Smooth muscle cell of the brain vasculature (primary cell): ENCODE data around the gene ARF4.
"Not testable (repeated sequence)": the region's sequence is repeated elsewhere in the genome, so short reads cannot be mapped to it uniquely, and the experiment has no call there.

Experiments
- DNase-seq: peaks from one replicate; pipeline ENCODE4 v3.0.0-alpha.2; 2012; ENCODE audit warnings: low read depth, low spot score

Gene ARF4

DNA sequence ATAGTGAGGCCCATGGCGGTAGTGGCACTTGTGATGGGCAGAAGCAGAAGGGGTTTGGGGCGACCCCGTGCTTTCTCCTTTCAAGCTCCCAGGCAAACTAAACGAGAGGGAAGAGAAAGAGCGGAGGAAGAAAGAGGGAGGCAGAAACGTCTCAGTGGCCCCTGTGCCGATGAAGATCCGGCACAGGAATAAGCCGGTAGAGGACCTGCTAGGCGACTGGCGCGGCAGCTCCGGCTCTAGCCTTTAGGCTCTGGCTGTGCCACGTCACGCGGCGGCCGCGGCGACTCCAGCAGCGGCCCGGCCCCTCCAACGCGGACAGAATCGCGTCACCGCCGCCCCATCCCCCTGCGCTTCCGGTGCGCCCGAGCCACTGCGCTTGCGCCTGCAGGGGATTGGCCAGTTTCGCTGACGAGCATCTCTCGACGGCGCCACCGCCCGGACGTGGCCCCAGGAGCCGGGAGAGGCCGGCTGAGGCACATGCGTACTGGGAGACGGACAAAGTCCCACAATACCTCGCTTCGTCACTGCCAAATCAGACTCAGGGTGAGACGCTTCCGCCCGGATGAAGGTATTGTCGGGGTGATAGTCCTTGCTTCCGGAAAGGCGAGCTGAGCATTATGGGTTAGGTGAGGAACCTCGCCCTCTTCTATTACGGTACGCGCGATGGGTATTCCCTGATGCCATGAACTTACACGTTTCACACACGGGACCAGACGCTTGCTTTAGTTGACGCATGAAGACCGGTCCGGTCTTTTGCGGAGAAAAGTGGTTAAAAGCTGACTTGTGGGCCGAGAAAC is at the start of gene ARF4:
ARF4 (minus strand) TSS at position 218 of the 797 bp plus-strand sequence; CDS start at position 14, 204 bp downstream.
- DNase-seq, result peak; percentile 99

- DNase-seq, result peak; percentile 2
Observed at GRCh38 chr3:57646723-57647122, 49.6 kb upstream of the ARF4 start.

DNA sequence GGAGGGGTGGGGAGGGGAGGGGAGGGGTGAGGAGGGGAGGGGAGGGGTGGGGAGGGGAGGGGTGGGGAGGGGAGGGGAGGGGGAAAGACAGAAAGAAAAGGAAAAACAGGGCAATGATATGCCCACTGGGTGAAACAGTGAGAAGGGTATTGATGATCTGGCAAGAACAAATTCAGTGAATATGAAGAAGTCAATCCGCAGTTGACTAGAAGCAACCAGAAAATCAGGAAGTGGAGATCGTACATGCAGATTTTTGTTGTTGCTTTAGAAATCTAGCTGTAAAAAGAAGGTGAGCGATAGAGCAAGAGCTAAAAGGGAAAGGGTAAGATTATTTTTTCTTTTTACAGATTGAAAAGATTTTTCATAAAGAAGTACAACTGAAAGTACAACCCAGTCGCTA is 47.6 kb upstream of the ARF4 start:
- DNase-seq, result no peak

- DNase-seq, result no peak
Observed at GRCh38 chr3:57637391-57637790, 40.2 kb upstream of the ARF4 start.

DNA sequence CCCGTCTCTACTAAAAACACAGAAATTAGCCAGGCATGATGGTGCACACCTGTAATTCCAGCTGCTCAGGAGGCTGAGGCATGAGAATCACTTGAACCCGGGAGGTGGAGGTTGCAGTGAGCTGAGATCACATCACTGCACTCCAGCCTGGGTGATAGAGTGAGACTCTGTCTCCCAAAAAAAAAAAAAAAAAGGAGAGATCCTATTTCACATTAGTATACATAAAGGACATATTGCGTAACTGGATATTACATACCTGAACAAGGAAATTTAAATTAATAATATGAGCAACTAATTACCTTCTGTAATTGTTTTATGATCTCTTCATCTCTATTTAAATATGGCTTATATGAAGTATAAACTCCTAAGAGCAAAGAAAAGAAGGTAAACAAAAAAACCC is 37.1 kb upstream of the ARF4 start:
- not testable (repeated sequence) for DNase-seq

DNA sequence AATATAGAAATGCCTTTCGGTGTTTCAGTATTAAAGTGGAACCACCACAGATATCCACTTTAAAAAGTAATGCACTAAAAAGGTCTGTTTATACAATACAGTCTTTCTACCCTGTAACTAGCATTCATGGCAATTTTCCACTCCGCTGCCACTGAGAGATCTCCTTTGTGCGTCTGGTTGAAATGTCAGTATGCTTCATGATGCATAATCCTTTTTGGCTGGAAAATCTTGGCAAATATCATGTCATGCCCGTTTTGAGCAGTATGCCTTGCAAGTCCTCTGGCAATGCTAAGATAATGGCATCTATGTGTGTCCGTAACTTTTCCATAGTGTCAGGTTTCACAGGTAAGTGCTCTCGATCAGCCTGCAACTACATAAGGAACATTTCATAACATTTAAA is 30.8 kb upstream of the ARF4 start:
- DNase-seq, result no peak

DNA sequence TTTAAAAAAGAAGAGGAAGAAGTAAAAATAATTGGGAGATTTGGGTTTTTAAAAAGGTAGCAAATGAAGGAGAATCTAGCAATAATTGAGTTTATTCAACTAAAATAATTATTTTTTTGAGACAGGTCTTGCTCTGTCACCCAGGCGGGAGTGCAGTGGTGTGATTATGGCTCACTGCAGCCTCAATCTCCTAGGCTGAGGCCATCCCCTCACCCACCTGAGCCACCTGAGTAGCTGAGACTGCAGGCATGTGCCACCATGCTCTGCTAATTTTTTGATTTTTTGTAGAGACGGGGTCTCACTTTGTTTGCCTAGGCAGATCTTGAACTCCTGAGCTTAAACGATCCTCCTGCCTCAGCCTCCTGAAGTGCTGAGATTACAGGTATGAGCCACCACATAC is 27.7 kb upstream of the ARF4 start:
- no peak for DNase-seq

GRCh38 chr3:57622362-57622761 is 25.2 kb upstream of the ARF4 start:
- DNase-seq, result no peak

GRCh38 chr3:57617739-57618138 is 20.6 kb upstream of the ARF4 start:
- no peak for DNase-seq

- no peak for DNase-seq
Observed at GRCh38 chr3:57616233-57616632, 19.1 kb upstream of the ARF4 start.

DNA sequence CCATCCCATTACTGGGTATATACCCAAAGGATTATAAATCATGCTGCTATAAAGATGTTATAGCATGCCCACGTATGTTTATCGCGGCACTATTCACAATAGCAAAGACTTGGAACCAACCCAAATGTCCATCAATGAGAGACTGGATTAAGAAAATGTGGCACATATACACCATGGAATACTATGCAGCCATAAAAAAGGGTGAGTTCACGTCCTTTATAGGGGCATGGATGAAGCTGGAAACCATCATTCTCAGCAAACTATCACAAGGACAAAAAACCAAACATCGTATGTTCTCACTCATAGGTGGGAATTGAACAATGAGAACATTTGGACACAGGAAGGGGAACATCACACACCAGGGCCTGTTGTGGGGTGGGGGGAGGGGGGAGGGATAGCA is 14.7 kb upstream of the ARF4 start:
- not testable (repeated sequence) for DNase-seq

DNA sequence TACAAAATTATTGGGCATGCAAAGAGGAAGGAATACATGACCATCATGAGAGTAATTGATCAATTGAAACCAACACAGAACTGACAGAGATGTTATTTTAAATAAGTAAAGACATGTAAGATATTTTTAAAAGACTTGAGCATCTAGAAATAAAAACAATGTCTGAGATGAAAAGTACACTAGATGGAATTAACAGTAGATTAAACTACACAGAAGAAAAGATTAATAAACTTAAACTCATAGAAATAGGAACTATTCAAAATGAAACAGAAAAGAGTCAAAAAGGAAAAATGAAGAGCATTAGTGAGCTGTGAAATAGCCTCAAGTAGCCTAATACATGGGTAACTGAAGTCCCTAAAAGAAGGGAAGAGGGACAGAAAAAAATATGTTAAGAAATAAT is 8.5 kb upstream of the ARF4 start:
- DNase-seq, result no peak

- DNase-seq, result no peak
Observed at GRCh38 chr3:57604971-57605370, 7.8 kb upstream of the ARF4 start.

GRCh38 chr3:57600195-57600594 is 3.1 kb upstream of the ARF4 start:
- no peak for DNase-seq

- no peak for DNase-seq
Observed at GRCh38 chr3:57598765-57599360, 1.7 kb upstream of the ARF4 start.

DNA sequence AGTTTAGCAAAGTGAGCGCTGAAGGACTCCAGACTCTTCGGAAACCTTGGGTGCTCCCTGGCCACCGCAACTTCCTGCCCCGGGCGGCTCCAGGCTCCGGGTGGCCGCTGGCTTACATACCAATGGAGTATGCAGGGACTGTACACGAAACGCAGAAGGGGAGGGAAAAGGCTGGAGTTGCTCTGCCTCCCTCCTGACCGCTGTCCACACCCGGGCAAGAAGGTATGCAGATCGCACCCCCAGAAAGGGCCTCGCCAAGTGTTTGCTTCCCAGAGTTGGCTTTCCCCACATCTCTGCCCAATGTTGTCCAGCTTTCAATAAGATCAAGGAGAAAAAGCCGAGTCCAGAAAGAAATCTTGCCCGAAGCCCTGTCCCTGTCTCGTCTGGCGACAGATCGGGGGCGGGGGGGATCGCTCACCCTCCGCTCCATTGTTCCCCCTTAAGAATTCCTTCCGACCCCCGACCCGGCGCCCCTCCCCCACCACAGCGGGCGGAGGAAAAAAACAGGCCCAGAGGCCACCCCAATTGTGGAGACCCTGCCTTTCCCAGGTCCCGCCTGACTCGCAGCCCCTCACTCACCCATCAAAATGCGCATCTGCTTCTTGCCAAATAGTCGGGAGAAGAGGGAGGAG is 533 bp downstream of the ARF4 start:
- peak; percentile 57 for DNase-seq

DNA sequence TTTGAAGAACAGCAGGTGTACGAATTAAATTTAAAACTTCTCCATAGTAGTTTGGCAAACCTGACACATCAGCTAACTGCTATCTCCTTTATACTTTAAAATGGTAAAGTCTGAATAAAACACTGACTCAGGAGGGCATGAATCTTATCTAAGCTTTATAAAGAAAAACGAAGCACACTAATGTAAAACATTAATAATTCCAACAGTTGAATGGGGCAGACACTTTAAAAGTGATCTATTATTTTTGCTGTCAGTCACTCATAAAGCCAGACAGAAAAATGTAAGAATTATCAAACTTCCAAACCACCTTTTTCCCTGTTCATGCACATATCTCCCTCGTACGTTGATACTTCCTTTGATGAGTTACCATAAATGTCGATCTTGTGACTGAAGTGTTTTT is 2.6 kb downstream of the ARF4 start:
- no peak for DNase-seq

DNA sequence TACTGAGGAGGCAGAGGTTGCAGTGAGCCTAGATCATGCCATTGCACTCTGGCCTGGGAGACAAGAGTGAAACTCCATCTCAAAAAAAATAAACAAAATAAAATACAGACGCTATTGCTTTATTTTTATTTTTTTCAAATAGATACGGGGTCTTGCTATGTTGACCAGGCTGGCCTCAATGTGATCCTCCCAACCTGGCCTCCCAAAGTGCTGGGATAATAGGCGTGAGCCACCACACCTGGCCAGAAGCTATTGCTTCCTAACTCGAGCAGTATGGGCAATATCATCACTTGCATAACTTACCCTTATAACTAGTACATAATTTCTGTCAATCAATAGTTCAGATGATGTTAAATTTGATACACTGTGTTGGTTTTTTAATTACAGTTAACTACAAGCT is 3.0 kb downstream of the ARF4 start:
- no peak for DNase-seq

DNA sequence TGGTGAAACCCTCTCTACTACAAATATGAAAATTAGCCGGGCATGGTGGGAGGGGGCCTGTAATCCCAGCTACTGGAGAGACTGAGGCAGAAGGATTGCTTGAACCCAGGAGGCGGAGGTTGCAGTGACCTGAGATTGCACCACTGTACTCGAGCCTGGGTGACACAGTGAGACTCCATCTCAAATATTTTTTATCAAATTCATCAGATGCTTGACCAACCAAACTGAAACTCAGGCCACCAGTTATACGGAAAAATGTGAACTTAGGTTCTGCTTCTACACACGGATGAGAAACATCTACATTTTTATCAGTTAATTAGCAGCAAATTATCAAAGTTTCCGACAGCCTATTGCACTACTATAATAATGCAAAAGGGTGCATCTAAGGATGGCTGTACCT is 4.8 kb downstream of the ARF4 start:
- no peak for DNase-seq

DNA sequence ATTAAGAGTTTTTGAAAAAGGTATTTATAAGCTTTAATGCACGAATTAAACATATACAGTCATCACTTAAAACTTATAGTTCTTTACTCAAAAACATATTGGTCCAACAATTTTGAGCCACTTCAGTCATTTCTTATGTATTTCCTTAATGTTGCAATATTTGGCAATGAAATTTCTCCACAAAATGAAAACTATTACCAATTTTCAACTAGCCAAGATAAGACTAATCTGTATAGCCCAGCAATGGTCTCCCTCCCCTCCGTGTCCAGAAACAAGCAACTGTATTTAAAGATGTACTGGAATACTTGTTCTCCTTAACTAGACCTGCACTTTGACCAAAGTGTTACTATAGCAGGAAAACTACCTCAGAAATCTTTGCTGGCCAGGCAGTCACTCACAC is 9.2 kb downstream of the ARF4 start:
- no peak for DNase-seq

DNA sequence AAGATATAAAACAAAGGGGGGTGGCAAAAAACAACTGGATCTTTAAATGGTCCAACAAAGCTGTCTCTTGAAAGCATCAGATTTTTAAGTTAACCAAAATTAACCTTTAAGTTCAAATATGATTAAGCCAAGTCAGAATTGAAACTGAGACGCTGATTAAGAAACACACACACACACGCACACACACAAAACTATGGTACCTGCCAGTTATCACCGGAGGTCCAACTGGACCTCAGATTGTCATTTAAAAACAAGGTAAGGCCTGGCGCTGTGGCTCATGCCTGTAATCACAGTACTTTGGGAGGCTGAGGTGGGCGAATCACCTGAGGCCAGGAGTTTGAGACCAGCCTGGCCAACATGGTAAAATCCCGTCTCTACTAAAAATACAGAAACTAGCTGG is 10.4 kb downstream of the ARF4 start:
- no peak for DNase-seq

- DNase-seq, result no peak
Observed at GRCh38 chr3:57583544-57583943, 13.6 kb downstream of the ARF4 start.
